OCI-LY7 (cell line): Measurements from ENCODE around the gene MIOS.

Experiments
- CTCF ChIP-seq: fragments of 200-600 bp; sonication (generic); conservative IDR thresholded peaks from 2 replicates; pipeline ENCODE4 v1.5.1; 2014; ENCODE audit warnings: mild to moderate bottlenecking, antibody characterized with exemption, low read length, moderate library complexity, mixed read lengths
- EZH2phosphoT487 ChIP-seq: fragments of 200-600 bp; sonication (generic); IDR thresholded peaks from 2 replicates; pipeline ENCODE4 v1.6.1; 2018; ENCODE audit warnings: low read depth, borderline replicate concordance, mild to moderate bottlenecking, mixed run types, antibody characterized with exemption, low read length, moderate library complexity, mixed read lengths

GRCh38 chr7:7527047-7527446 lies 39.6 kb upstream of the MIOS start:
- TF ChIP-seq CTCF, result no peak
- no peak for TF ChIP-seq EZH2phosphoT487
